HUES6 (cell line): ENCODE measurements around the gene CHMP2B.
A peak's percentile ranks its signal among the peaks of the same experiment; 100 is the strongest.

Source experiments
- H3K27ac ChIP-seq: 2 replicates; pipeline ENCODE4 v1.7.0; 2013; ENCODE audit warnings: low read depth, mild to moderate bottlenecking, low read length, inconsistent platforms
- H3K27me3 ChIP-seq: 2 replicates; pipeline ENCODE4 v1.6.1; 2013; ENCODE audit warnings: low read length; ENCODE audit not compliant: control insufficient read depth, insufficient read depth
- H3K36me3 ChIP-seq: 2 replicates; pipeline ENCODE4 v1.6.1; 2013; ENCODE audit warnings: low read length; ENCODE audit not compliant: control insufficient read depth, insufficient read depth
- H3K4me1 ChIP-seq: 2 replicates; pipeline ENCODE4 v1.6.1; 2013; ENCODE audit warnings: low read length; ENCODE audit not compliant: control insufficient read depth, insufficient read depth
- H3K4me3 ChIP-seq: 2 replicates; pipeline ENCODE4 v1.5.1; 2013; ENCODE audit warnings: low read depth, low read length
- H3K9ac ChIP-seq: one replicate; pipeline ENCODE4 v1.6.1; 2013; ENCODE audit warnings: mild to moderate bottlenecking, low read length
- H3K9me3 ChIP-seq: 2 replicates; pipeline ENCODE4 v1.6.1; 2013; ENCODE audit warnings: low read depth, low read length; ENCODE audit not compliant: control insufficient read depth, insufficient read depth

The CHMP2B gene

GRCh38 chr3:87227104-87227834 is at the start of gene CHMP2B:
Gene CHMP2B (plus strand): TSS chr3:87227309. CDS start chr3:87227523, 214 bp downstream.
- H3K27me3 ChIP-seq: no peaks in the 10 kb centered on the region
- no peaks in the 10 kb centered on the region; the same call in 1 of the 2 replicates for H3K4me1 ChIP-seq
- H3K36me3 ChIP-seq: no peaks in the 10 kb centered on the region
- peak within 1 kb of the TSS; percentile 81 for H3K9ac ChIP-seq
- peak within 1 kb of the TSS; percentile 92 for H3K4me3 ChIP-seq
- no peaks in the 10 kb centered on the region for H3K9me3 ChIP-seq
- H3K27ac ChIP-seq: peak within 1 kb of the TSS; percentile 68; the same call in 1 of the 2 replicates

- Histone ChIP-seq H3K9ac (no peak overlapping the region), H3K4me1 (no peaks in the 10 kb centered on the region), H3K9me3 (no peaks in the 10 kb centered on the region), H3K4me3 (no peak overlapping the region), H3K27me3 (no peaks in the 10 kb centered on the region), H3K36me3 (no peaks in the 10 kb centered on the region), H3K27ac (no peak overlapping the region)
These were observed 47.5 kb upstream of the CHMP2B start for GRCh38 chr3:87179642-87180041.

GRCh38 chr3:87181551-87181950 is 45.6 kb upstream of the CHMP2B start:
- Histone ChIP-seq H3K27me3 (no peaks in the 10 kb centered on the region), H3K9ac (no peak overlapping the region), H3K27ac (no peak overlapping the region), H3K9me3 (no peaks in the 10 kb centered on the region), H3K4me1 (peaks cover 2% of the 10 kb centered on the region; the same call in 1 of the 2 replicates), H3K4me3 (no peak overlapping the region), H3K36me3 (no peaks in the 10 kb centered on the region)

- Histone ChIP-seq H3K36me3 (no peaks in the 10 kb centered on the region), H3K9me3 (no peaks in the 10 kb centered on the region), H3K27me3 (no peaks in the 10 kb centered on the region), H3K4me3 (no peak overlapping the region), H3K27ac (no peak overlapping the region), H3K4me1 (peaks cover 6% of the 10 kb centered on the region), H3K9ac (no peak overlapping the region)
These were observed 45.1 kb upstream of the CHMP2B start for GRCh38 chr3:87182023-87182422.

- Histone ChIP-seq H3K27ac (no peak overlapping the region), H3K9ac (no peak overlapping the region), H3K4me1 (peaks cover 8% of the 10 kb centered on the region), H3K27me3 (no peaks in the 10 kb centered on the region), H3K4me3 (no peak overlapping the region), H3K36me3 (no peaks in the 10 kb centered on the region), H3K9me3 (no peaks in the 10 kb centered on the region)
These were observed 40.4 kb upstream of the CHMP2B start for GRCh38 chr3:87186608-87187159.

GRCh38 chr3:87191175-87191574 is 35.9 kb upstream of the CHMP2B start:
- peaks cover 8% of the 10 kb centered on the region for H3K4me1 ChIP-seq
- no peak overlapping the region for H3K9ac ChIP-seq
- peaks cover 16% of the 10 kb centered on the region for H3K9me3 ChIP-seq
- H3K27ac ChIP-seq: no peak overlapping the region
- H3K36me3 ChIP-seq: no peaks in the 10 kb centered on the region
- no peak overlapping the region for H3K4me3 ChIP-seq
- no peaks in the 10 kb centered on the region for H3K27me3 ChIP-seq

GRCh38 chr3:87191641-87192040 is 35.5 kb upstream of the CHMP2B start:
- H3K27me3 ChIP-seq: no peaks in the 10 kb centered on the region
- peaks cover 6% of the 10 kb centered on the region for H3K4me1 ChIP-seq
- H3K9ac ChIP-seq: no peak overlapping the region
- H3K36me3 ChIP-seq: no peaks in the 10 kb centered on the region
- H3K9me3 ChIP-seq: peaks cover 21% of the 10 kb centered on the region
- no peak overlapping the region for H3K4me3 ChIP-seq
- H3K27ac ChIP-seq: no peak overlapping the region

GRCh38 chr3:87196879-87197278 is 30.2 kb upstream of the CHMP2B start:
- H3K36me3 ChIP-seq: no peaks in the 10 kb centered on the region
- no peaks in the 10 kb centered on the region for H3K4me1 ChIP-seq
- H3K4me3 ChIP-seq: no peak overlapping the region
- H3K9ac ChIP-seq: no peak overlapping the region
- peaks cover 24% of the 10 kb centered on the region for H3K9me3 ChIP-seq
- no peaks in the 10 kb centered on the region for H3K27me3 ChIP-seq
- H3K27ac ChIP-seq: no peak overlapping the region

- peaks cover 24% of the 10 kb centered on the region for H3K9me3 ChIP-seq
- H3K27me3 ChIP-seq: no peaks in the 10 kb centered on the region
- H3K4me1 ChIP-seq: no peaks in the 10 kb centered on the region
- H3K9ac ChIP-seq: no peak overlapping the region
- H3K36me3 ChIP-seq: no peaks in the 10 kb centered on the region
- H3K4me3 ChIP-seq: no peak overlapping the region
- no peak overlapping the region for H3K27ac ChIP-seq
These were observed 29.6 kb upstream of the CHMP2B start for GRCh38 chr3:87197531-87197930.

- Histone ChIP-seq H3K9me3 (peaks cover 24% of the 10 kb centered on the region), H3K4me1 (no peaks in the 10 kb centered on the region), H3K27ac (no peak overlapping the region), H3K4me3 (no peak overlapping the region), H3K9ac (no peak overlapping the region), H3K27me3 (no peaks in the 10 kb centered on the region), H3K36me3 (no peaks in the 10 kb centered on the region)
These were observed 28.3 kb upstream of the CHMP2B start for GRCh38 chr3:87198774-87199173.

GRCh38 chr3:87199628-87200027 is 27.5 kb upstream of the CHMP2B start:
- Histone ChIP-seq H3K9me3 (peaks cover 21% of the 10 kb centered on the region), H3K36me3 (no peaks in the 10 kb centered on the region), H3K9ac (no peak overlapping the region), H3K27me3 (no peaks in the 10 kb centered on the region), H3K4me1 (no peaks in the 10 kb centered on the region), H3K4me3 (no peak overlapping the region), H3K27ac (no peak overlapping the region)
